Tibial artery (tissue), 4 donors: ENCODE measurements around the gene SLC41A3.

Experiments used
- DNase-seq, 2 donors: peaks; one replicate each; pipeline ENCODE4 v3.0.0-alpha.2; 2019
- H3K27ac ChIP-seq, 2 donors: fragments of 200-600 bp; sonication (generic) in 1 of 2; 1 replicate in 1 of 2; 2 replicates in 1 of 2; pipeline ENCODE4 v1.5.1; 2018 to 2019; ENCODE audit warnings: mild to moderate bottlenecking in 1 of 2
- H3K27me3 ChIP-seq, 2 donors: fragments of 200-600 bp; sonication (generic) in 1 of 2; one replicate each; pipeline versions ENCODE4 v1.5.1 to v1.6.0; 2016 to 2019
- H3K36me3 ChIP-seq, 3 donors: fragments of 200-600 bp; sonication (generic) in 2 of 3; one replicate each; pipeline ENCODE4 v1.5.1; 2016 to 2019; ENCODE audit warnings: mild to moderate bottlenecking in 2 of 3
- H3K4me1 ChIP-seq, 4 donors: fragments of 200-600 bp; sonication (generic) in 2 of 4; 1 replicate in 3 of 4; 2 replicates in 1 of 4; pipeline ENCODE4 v1.5.1; 2016 to 2019
- H3K4me3 ChIP-seq, 2 donors: fragments of 200-600 bp; sonication (generic) in 1 of 2; 1 replicate in 1 of 2; 2 replicates in 1 of 2; pipeline ENCODE4 v1.5.1; 2018 to 2019; ENCODE audit warnings: mild to moderate bottlenecking in 2 of 2
- H3K9me3 ChIP-seq, 3 donors: fragments of 200-600 bp; sonication (generic) in 1 of 3; one replicate each; pipeline ENCODE4 v1.5.1; 2016 to 2019
- intact Hi-C: fragments of 100-400 bp; cut with DNase I; formaldehyde crosslinking; loops from one replicate; pipeline ENCODE4 v1.15.0; 2023; ENCODE audit warnings: low total_unique reads
- TF ChIP-seq, protein P1 (sequence below), 2 experiments: fragments of 200-600 bp in 1 of 2; fragments of 450-650 bp in 1 of 2; IDR thresholded peaks; one replicate each; pipeline ENCODE4 v1.5.1; 2017 to 2019; ENCODE audit warnings: antibody characterized with exemption in 2 of 2, mild to moderate bottlenecking in 1 of 2, moderate library complexity in 1 of 2

The SLC41A3 gene

DNA sequence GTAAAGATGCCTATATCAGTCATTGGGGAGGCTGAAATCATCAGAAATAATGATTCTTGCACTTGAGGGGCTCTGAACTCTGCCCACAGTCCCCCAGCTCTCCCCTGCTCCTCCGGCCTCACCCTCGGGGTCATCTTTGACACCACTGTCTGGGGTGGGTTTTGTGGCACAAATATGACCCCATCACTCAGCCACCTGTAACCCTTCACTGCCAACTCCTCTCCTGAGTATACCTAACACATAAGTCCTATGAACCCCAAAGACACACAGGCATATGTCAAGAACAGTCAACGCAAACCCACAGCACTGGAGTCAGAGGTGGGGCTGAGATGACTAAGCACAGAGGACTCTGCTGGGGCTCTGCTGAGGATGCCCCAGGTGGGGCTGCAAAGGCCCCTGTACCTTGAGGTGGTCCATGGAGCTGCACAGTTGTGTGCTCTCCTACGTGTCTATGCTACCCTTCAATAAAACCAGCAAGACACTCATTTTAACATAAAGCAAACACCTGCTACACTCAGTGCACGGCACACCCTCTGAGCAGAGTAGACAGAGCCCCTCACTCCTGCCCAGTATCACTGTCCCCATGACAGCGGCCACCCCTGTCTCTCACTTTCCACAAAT lies 29.9 kb downstream of the SLC41A3 start:
- Histone ChIP-seq H3K27me3 (no peaks in the 10 kb centered on the region), H3K36me3 (peaks cover 7 to 36% (median 18%) of the 10 kb centered on the region in 3 donors), H3K4me1 (peaks cover 0 to 10% (median 0%) of the 10 kb centered on the region in 4 donors), H3K27ac (no peak overlapping the region), H3K9me3 (no peaks in the 10 kb centered on the region), H3K4me3 (no peak overlapping the region)
- DNase-seq: no peak
- intact Hi-C loops: no loop called here
- TF ChIP-seq, protein P1, sequence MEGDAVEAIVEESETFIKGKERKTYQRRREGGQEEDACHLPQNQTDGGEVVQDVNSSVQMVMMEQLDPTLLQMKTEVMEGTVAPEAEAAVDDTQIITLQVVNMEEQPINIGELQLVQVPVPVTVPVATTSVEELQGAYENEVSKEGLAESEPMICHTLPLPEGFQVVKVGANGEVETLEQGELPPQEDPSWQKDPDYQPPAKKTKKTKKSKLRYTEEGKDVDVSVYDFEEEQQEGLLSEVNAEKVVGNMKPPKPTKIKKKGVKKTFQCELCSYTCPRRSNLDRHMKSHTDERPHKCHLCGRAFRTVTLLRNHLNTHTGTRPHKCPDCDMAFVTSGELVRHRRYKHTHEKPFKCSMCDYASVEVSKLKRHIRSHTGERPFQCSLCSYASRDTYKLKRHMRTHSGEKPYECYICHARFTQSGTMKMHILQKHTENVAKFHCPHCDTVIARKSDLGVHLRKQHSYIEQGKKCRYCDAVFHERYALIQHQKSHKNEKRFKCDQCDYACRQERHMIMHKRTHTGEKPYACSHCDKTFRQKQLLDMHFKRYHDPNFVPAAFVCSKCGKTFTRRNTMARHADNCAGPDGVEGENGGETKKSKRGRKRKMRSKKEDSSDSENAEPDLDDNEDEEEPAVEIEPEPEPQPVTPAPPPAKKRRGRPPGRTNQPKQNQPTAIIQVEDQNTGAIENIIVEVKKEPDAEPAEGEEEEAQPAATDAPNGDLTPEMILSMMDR (IDR thresholded peaks at IDR 0.05): no peak

DNA sequence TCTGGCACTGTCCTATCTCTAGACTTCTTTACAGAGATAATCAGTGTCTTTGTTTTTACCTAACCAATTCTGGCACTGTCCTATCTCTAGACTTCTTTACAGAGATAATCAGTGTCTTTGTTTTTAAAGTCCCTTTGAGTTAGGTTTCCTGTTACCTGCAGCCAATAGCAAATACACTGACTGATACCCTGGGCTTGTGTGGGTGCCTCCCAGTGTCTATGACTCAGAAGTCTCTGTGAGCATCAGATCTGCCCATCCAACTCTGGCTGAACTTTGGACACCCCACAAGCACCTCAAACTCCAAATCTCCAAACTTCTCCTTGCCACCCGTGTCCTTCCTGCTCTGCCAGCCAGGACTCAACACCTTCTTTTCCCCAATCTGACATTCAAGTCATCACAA lies 30.4 kb downstream of the SLC41A3 start:
- no peaks in the 10 kb centered on the region for H3K27me3 ChIP-seq
- peaks cover 9 to 39% (median 24%) of the 10 kb centered on the region in 3 donors for H3K36me3 ChIP-seq
- H3K4me1 ChIP-seq: peaks cover 0 to 10% (median 0%) of the 10 kb centered on the region in 4 donors
- no peak for DNase-seq
- intact Hi-C loops: no loop called here
- TF ChIP-seq, protein P1 (IDR thresholded peaks at IDR 0.05): no peak
- no peak overlapping the region for H3K27ac ChIP-seq
- no peak overlapping the region for H3K4me3 ChIP-seq
- no peaks in the 10 kb centered on the region for H3K9me3 ChIP-seq

DNA sequence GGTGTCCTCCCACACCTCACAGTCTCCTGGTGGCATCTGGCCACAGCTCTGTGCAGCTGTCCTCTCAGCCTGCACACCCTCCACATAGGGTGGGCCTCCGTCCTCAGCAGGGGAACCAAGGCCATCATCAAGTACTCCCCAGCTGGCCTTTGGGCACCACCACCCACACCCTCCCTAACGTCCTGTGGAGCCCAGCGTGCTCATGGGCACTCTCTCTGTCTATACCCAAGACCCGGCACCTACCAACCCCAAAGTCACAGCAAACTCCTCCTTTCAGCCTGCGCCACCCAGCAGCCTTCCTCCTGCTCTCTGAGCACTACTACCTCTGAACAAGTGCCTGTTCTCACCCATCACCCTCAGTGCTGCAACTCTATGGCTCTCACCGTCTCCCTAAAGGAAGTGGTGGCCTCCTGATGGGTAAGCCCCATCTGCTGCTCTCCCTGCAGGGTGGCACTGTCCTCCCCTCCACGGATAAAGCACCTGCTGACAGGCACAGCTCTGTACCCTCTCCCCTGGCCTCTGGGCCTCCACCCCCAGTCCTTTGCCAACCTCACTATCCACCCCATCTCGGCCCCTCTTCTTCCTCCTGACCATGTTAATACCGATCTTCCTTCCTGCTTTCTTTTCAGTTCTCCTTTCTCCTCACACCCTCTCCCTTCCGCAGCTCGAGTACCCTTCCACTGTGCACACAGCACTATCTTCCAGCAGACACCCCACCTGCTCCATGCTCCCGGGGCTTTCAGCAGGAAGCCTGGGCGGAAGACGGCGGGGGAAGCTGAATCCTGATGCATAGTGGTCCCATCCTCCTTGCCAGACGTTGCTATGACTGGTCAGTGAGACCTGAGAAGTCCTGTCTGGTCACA lies 31.5 kb downstream of the SLC41A3 start:
- peaks cover 0 to 2% (median 0%) of the 10 kb centered on the region in 3 donors for H3K9me3 ChIP-seq
- TF ChIP-seq, protein P1 (IDR thresholded peaks at IDR 0.05): no peak
- peaks cover 0 to 10% (median 0%) of the 10 kb centered on the region in 4 donors for H3K4me1 ChIP-seq
- H3K27ac ChIP-seq: no peak overlapping the region
- no peaks in the 10 kb centered on the region for H3K27me3 ChIP-seq
- DNase-seq: no peak
- H3K36me3 ChIP-seq: peaks cover 9 to 39% (median 32%) of the 10 kb centered on the region in 3 donors
- intact Hi-C loops: no loop called here
- H3K4me3 ChIP-seq: no peak overlapping the region

DNA sequence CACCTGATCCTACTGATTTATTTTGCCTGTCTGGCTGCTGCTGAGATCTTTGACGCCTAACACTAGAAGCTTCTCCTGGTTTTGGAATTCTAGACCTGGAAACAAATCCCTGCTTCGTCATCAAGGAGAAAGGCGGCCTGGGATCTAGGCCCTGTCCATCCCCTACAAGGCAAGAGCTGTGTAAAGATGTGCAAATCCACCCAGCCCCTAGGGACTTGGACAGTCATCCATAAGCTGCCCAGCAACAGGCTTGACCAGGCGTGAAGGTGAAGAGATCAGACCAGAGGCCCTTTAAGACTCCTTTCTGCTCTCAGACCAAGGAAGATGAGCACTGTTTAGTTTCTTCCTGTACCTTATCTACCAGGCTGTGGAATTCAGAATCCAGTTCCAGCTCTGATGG lies 32.2 kb downstream of the SLC41A3 start:
- no peak for DNase-seq
- H3K4me3 ChIP-seq: no peak overlapping the region
- H3K36me3 ChIP-seq: peaks cover 9 to 39% (median 38%) of the 10 kb centered on the region in 3 donors
- TF ChIP-seq, protein P1 (IDR thresholded peaks at IDR 0.05): no peak
- no peak overlapping the region for H3K27ac ChIP-seq
- no peaks in the 10 kb centered on the region for H3K27me3 ChIP-seq
- intact Hi-C loops: no loop called here
- H3K9me3 ChIP-seq: peaks cover 0 to 9% (median 4%) of the 10 kb centered on the region in 3 donors
- peaks cover 0 to 3% (median 0%) of the 10 kb centered on the region in 4 donors for H3K4me1 ChIP-seq

DNA sequence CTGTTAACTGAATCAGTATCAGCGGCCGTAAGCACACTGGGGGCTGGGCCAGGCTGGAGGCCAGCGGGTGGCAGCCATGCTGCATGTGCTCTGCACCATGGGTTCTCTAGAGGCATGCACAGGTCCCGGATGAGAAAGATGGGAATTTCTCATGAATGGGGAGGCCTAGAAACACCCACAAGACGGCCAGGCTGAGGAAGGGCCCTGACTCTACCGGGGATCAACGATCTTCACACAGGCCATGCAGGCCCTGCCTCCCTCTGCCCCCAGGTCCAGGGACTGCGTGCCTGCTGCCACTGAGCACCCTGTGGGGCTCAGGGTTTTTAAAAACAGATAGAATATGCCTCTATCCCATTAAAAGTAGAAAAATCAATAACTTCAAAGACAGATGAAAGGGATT lies 32.7 kb downstream of the SLC41A3 start:
- no peaks in the 10 kb centered on the region for H3K27me3 ChIP-seq
- TF ChIP-seq, protein P1 (IDR thresholded peaks at IDR 0.05): no peak
- no peak overlapping the region for H3K27ac ChIP-seq
- peaks cover 0 to 14% (median 4%) of the 10 kb centered on the region in 3 donors for H3K9me3 ChIP-seq
- DNase-seq: no peak
- H3K4me3 ChIP-seq: no peak overlapping the region
- intact Hi-C loops: no loop called here
- no peaks in the 10 kb centered on the region for H3K4me1 ChIP-seq
- peaks cover 12 to 42% (median 35%) of the 10 kb centered on the region in 3 donors for H3K36me3 ChIP-seq
